Measurements from ENCODE around the gene HEPHL1. TPM values are rescaled to one million over a fixed set of nuclear protein-coding genes. Genes with fewer than 3 reads are reported as not detected.

Gene HEPHL1
- total RNA-seq, 2 experiments from 2014 or later = not detected

DNA sequence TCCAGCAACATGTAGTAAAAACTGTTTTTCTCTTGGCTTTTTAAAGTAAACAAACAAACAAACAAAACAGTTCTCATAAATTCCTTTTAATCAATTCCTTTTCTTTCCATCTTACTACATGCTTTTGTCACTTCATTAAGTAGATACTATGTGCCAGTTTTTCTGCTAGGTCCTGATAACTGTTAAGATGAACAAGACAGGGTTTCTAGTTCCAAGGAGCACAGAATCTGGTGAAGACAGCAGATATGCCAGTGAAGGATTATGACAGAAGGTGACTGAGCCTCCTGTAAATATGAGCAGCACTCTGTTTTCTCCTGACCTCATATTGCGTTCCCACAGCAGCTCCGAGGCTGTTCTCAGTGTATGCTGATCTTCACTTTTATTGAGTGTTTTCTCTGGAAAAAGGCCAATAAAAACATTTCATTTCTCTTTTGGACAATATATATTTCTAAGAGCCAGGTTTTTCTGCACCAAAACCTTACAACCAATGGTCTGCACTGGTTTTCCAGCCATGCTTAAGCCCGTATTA, 45.8 kb downstream of the HEPHL1 start:
- DNase-seq (no peak), ATAC-seq (no peak)
- TF ChIP-seq, protein P1, sequence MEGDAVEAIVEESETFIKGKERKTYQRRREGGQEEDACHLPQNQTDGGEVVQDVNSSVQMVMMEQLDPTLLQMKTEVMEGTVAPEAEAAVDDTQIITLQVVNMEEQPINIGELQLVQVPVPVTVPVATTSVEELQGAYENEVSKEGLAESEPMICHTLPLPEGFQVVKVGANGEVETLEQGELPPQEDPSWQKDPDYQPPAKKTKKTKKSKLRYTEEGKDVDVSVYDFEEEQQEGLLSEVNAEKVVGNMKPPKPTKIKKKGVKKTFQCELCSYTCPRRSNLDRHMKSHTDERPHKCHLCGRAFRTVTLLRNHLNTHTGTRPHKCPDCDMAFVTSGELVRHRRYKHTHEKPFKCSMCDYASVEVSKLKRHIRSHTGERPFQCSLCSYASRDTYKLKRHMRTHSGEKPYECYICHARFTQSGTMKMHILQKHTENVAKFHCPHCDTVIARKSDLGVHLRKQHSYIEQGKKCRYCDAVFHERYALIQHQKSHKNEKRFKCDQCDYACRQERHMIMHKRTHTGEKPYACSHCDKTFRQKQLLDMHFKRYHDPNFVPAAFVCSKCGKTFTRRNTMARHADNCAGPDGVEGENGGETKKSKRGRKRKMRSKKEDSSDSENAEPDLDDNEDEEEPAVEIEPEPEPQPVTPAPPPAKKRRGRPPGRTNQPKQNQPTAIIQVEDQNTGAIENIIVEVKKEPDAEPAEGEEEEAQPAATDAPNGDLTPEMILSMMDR (IDR thresholded peaks at IDR 0.05) = no peak
- ChIA-PET CTCF (no interaction called here), POLR2A (no interaction called here)
- Mint-ChIP-seq H3K4me1 (ENCODE audit: low read depth) (no peaks in the 10 kb centered on the region), H3K36me3 (ENCODE audit: low read depth) (no peaks in the 10 kb centered on the region), H3K27ac (no peak overlapping the region), H3K4me3 (no peak overlapping the region), H3K27me3 (peaks cover 17% of the 10 kb centered on the region), H3K9me3 (no peaks in the 10 kb centered on the region)
- intact Hi-C loops (cut with micrococcal nuclease) = no loop called here

DNA sequence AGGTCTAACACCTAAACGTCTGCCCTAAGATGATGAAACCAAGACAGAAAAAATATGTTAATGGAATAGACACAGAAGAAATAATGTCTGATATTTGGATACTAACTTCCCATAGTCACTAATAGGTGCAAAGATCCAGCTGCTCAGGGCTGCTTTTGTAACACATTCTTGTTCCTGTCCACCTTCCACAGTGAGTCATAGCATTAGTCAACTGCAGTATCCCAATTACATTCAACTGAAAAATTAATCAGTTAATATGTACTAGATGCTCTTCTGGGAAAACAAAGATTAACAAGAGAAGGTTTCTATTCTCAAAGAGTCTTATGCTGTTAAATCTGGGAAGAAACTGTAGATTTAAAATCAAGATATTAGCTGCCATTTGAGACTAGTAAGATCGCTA, 47.6 kb downstream of the HEPHL1 start:
- no peaks in the 10 kb centered on the region for H3K36me3 Mint-ChIP-seq (ENCODE audit: low read depth)
- TF ChIP-seq, protein P1 (IDR thresholded peaks at IDR 0.05) = no peak
- ATAC-seq (no peak), DNase-seq (no peak)
- ChIA-PET POLR2A (no interaction called here), CTCF (no interaction called here)
- H3K4me3 Mint-ChIP-seq = no peak overlapping the region
- intact Hi-C loops (cut with micrococcal nuclease) = no loop called here
- no peaks in the 10 kb centered on the region for H3K9me3 Mint-ChIP-seq
- no peak overlapping the region for H3K27ac Mint-ChIP-seq
- no peaks in the 10 kb centered on the region for H3K4me1 Mint-ChIP-seq (ENCODE audit: low read depth)
- H3K27me3 Mint-ChIP-seq = peaks cover 14% of the 10 kb centered on the region

DNA sequence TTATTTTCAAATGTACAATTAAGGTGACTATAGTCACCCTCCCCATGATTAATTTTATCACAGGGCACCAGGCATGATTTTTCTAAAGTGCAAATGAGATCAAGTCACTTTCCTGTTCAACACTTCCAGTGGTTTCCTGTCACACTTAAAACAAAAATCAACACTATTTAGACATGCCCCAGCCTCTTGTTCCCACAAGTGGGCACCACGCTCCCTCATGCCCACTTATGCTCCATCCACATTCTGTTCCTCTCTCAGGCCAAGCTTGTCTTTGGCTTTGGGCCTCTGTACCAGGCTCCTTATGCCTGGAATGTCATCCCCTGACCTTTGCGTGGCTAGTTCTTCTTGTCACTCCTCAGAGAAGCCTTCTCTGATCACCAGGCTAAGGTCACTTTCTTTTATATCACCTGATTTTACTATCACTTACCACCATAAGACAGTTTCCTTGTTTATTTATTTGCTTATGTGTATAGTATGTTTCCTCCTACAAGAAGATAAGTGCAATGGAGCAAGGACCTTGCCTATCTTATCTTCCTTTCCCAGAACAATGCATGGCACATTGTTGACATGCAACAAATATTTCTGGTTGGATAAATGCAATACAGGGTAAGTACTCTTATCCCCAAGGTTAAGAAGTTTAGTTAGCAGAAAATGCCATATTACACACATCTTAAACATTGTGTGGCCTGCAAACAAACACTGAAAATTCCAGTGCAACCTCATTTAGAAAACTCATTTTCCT, 56.6 kb downstream of the HEPHL1 start:
- intact Hi-C loops (cut with micrococcal nuclease) = no loop called here
- ATAC-seq (no peak), DNase-seq (no peak)
- H3K36me3 Mint-ChIP-seq (ENCODE audit: low read depth) = no peaks in the 10 kb centered on the region
- no peaks in the 10 kb centered on the region for H3K9me3 Mint-ChIP-seq
- POLR2A ChIA-PET = no interaction called here
- H3K27me3 Mint-ChIP-seq = peaks cover 19% of the 10 kb centered on the region
- no peaks in the 10 kb centered on the region for H3K4me1 Mint-ChIP-seq (ENCODE audit: low read depth)
- H3K27ac Mint-ChIP-seq = no peak overlapping the region
- TF ChIP-seq, protein P1 (IDR thresholded peaks at IDR 0.05) = no peak
- CTCF ChIA-PET = no interaction called here
- H3K4me3 Mint-ChIP-seq = no peak overlapping the region

DNA sequence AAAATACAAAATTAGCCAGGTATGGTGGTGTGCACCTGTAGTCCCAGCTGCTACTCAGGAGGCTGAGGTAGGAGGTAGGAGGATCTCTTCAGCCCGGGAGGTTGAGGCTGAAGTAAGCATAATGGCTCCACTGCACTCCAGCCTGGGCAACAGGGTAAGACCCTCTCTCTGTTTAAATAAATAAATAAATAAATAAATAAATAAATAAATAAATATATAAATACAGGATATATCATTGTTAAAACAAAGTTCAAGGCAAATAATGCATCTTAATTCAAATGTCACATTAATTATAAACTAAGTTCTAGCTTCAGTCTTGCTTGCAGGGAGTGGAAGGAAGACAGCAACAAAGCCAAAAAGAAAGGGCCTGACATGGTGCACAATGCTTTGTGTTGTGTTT, 63.0 kb downstream of the HEPHL1 start:
- intact Hi-C loops (cut with micrococcal nuclease) = no loop called here
- DNase-seq (no peak), ATAC-seq (no peak)
- CTCF ChIA-PET = no interaction called here
- POLR2A ChIA-PET = no interaction called here
- Mint-ChIP-seq H3K27ac (no peak overlapping the region), H3K27me3 (peaks cover 30% of the 10 kb centered on the region), H3K36me3 (ENCODE audit: low read depth) (no peaks in the 10 kb centered on the region), H3K9me3 (no peaks in the 10 kb centered on the region), H3K4me1 (ENCODE audit: low read depth) (no peaks in the 10 kb centered on the region), H3K4me3 (no peak overlapping the region)
- TF ChIP-seq, protein P1 (IDR thresholded peaks at IDR 0.05) = no peak

DNA sequence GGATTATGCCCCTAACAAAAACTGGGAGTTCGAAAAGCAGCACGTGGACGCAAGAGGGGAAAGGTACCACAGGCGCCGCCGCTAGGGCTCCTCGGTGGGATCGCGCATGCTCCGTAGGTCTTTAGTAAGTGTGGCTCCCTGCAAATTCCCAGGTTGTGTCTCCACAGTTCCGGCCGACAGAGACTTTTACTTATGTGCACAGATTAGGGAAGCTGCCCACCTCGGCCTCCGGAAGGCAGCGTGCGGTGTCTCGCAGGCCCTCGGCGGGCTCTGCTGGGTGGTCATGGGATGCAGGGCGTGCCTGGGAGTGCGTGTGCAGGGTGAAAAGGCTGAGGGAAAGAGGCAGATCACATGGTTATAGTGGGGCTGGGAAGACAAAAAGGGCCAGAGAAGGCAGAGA, 67.8 kb downstream of the HEPHL1 start:
- no peak for DNase-seq
- Mint-ChIP-seq H3K4me3 (no peak overlapping the region), H3K27me3 (peaks cover 20% of the 10 kb centered on the region), H3K27ac (no peak overlapping the region), H3K4me1 (ENCODE audit: low read depth) (no peaks in the 10 kb centered on the region), H3K36me3 (ENCODE audit: low read depth) (no peaks in the 10 kb centered on the region), H3K9me3 (no peaks in the 10 kb centered on the region)
- intact Hi-C loops (cut with micrococcal nuclease) = no loop called here
- POLR2A ChIA-PET = no interaction called here
- no peak for ATAC-seq
- TF ChIP-seq, protein P1 (IDR thresholded peaks at IDR 0.05) = no peak
- CTCF ChIA-PET = no interaction called here

Measured in activated CD8-positive, alpha-beta T cell treated with anti-CD3 and anti-CD28 coated beads for 36 hours (primary cell).